ENCODE measurements around the gene NAALADL2. TPM values are rescaled to one million over a fixed set of nuclear protein-coding genes. Genes with fewer than 3 reads are reported as not detected.
A peak's percentile ranks its signal among the peaks of the same experiment; 100 is the strongest.

The NAALADL2 gene
- total RNA-seq, 1 donor: 23.5 TPM

DNA sequence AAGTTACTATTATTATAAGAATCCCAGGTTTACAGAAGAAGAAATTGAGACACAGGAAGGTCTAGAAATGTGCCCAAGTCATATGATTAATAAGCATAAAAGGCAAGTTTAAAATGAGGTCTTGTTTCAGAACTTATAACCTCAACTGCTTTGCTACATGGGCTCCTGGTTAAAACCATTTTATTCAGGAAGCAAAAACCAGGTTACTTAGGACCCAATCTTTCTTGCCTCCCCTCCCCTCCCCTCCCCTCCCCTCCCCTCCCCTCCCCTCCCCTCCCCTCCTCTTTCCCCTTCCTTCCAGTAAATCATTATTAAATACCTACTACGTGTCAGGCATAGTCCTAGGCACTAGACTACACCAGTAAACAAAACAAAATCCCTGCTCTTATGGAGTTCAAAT is 93.9 kb downstream of the NAALADL2 start:
- TF ChIP-seq CTCF (IDR thresholded peaks at IDR 0.05; ENCODE audit: extremely low read depth, low read depth, low read length): no peak
- no peaks in the 10 kb centered on the region for H3K9me3 ChIP-seq (ENCODE audit: low read depth, low read length)
- H3K79me2 ChIP-seq (ENCODE audit: insufficient read depth, low read length): no peaks in the 10 kb centered on the region
- no peak overlapping the region for H3K4me3 ChIP-seq (ENCODE audit: insufficient read depth, low read length)
- no peak overlapping the region for H2AFZ ChIP-seq (ENCODE audit: low read length)
- no peaks in the 10 kb centered on the region for H3K27me3 ChIP-seq (ENCODE audit: insufficient read depth, low read length)
- H3K36me3 ChIP-seq (ENCODE audit: insufficient read depth, low read length): no peaks in the 10 kb centered on the region
- H3K27ac ChIP-seq (ENCODE audit: low read depth, low read length): no peak overlapping the region
- DNase-seq (ENCODE audit: insufficient read length, low spot score, missing footprints): no peak
- H3K4me1 ChIP-seq (ENCODE audit: insufficient read depth, low read length): peaks cover 53% of the 10 kb centered on the region
- no peak overlapping the region for H3K4me2 ChIP-seq (ENCODE audit: insufficient read depth, low read length)
- no peaks in the 10 kb centered on the region for H4K20me1 ChIP-seq (ENCODE audit: insufficient read depth, low read length)

DNA sequence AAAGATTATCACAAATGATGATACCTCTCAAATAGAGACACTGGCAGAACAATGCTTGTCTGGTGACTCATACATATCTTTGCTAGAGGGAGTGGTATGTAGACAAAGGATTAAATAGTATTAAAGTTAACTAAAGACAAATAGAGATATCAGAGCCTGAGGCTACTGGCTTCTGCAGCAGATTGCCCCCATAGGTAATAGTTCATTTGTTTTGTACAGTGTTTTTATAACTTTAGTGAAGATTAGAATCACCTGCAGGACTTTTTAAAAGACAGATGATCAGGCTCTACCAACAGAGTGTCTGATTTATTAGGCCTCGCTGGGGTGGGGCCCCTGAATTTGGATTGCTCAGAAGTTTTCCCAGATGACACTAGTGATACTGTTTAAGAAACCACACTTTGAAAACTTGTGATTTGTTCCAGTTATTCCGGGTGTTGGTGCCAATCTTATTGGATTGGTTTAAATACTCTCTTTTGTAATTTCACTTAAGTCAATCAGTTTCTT is 96.4 kb downstream of the NAALADL2 start:
- Histone ChIP-seq H2AFZ (ENCODE audit: low read length) (no peak overlapping the region), H3K9me3 (ENCODE audit: low read depth, low read length) (no peaks in the 10 kb centered on the region), H3K27ac (ENCODE audit: low read depth, low read length) (peak overlapping the region; percentile 17), H3K4me1 (ENCODE audit: insufficient read depth, low read length) (peaks cover 39% of the 10 kb centered on the region), H3K27me3 (ENCODE audit: insufficient read depth, low read length) (no peaks in the 10 kb centered on the region), H3K4me3 (ENCODE audit: insufficient read depth, low read length) (no peak overlapping the region), H3K79me2 (ENCODE audit: insufficient read depth, low read length) (no peaks in the 10 kb centered on the region), H3K36me3 (ENCODE audit: insufficient read depth, low read length) (no peaks in the 10 kb centered on the region), H4K20me1 (ENCODE audit: insufficient read depth, low read length) (no peaks in the 10 kb centered on the region), H3K4me2 (ENCODE audit: insufficient read depth, low read length) (no peak overlapping the region)
- DNase-seq (ENCODE audit: insufficient read length, low spot score, missing footprints): no peak
- TF ChIP-seq CTCF (IDR thresholded peaks at IDR 0.05; ENCODE audit: extremely low read depth, low read depth, low read length): no peak

- peak overlapping the region; percentile 67 for H3K27ac ChIP-seq (ENCODE audit: low read depth, low read length)
- no peak for DNase-seq (ENCODE audit: insufficient read length, low spot score, missing footprints)
These were observed 97.9 kb downstream of the NAALADL2 start for GRCh38 chr3:174957081-174957480.

GRCh38 chr3:174957551-174958001 is 98.4 kb downstream of the NAALADL2 start:
- H3K4me2 ChIP-seq (ENCODE audit: insufficient read depth, low read length): peak overlapping the region; percentile 26
- peak overlapping the region; percentile 32 for H2AFZ ChIP-seq (ENCODE audit: low read length)
- peak overlapping the region; percentile 67 for H3K27ac ChIP-seq (ENCODE audit: low read depth, low read length)
- no peaks in the 10 kb centered on the region for H4K20me1 ChIP-seq (ENCODE audit: insufficient read depth, low read length)
- no peaks in the 10 kb centered on the region for H3K27me3 ChIP-seq (ENCODE audit: insufficient read depth, low read length)
- peaks cover 30% of the 10 kb centered on the region for H3K4me1 ChIP-seq (ENCODE audit: insufficient read depth, low read length)
- H3K4me3 ChIP-seq (ENCODE audit: insufficient read depth, low read length): no peak overlapping the region
- H3K9me3 ChIP-seq (ENCODE audit: low read depth, low read length): no peaks in the 10 kb centered on the region
- TF ChIP-seq CTCF (IDR thresholded peaks at IDR 0.05; ENCODE audit: extremely low read depth, low read depth, low read length): no peak
- no peaks in the 10 kb centered on the region for H3K79me2 ChIP-seq (ENCODE audit: insufficient read depth, low read length)
- no peaks in the 10 kb centered on the region for H3K36me3 ChIP-seq (ENCODE audit: insufficient read depth, low read length)
- peak; percentile 9 for DNase-seq (ENCODE audit: insufficient read length, low spot score, missing footprints)

More at GRCh38 chr3:174957081-174957480, 97.9 kb downstream of the NAALADL2 start:
- peak overlapping the region; percentile 32 for H2AFZ ChIP-seq (ENCODE audit: low read length)
- no peaks in the 10 kb centered on the region for H3K27me3 ChIP-seq (ENCODE audit: insufficient read depth, low read length)
- no peaks in the 10 kb centered on the region for H3K79me2 ChIP-seq (ENCODE audit: insufficient read depth, low read length)
- no peaks in the 10 kb centered on the region for H4K20me1 ChIP-seq (ENCODE audit: insufficient read depth, low read length)
- no peak for TF ChIP-seq CTCF (IDR thresholded peaks at IDR 0.05; ENCODE audit: extremely low read depth, low read depth, low read length)
- H3K9me3 ChIP-seq (ENCODE audit: low read depth, low read length): no peaks in the 10 kb centered on the region
- H3K36me3 ChIP-seq (ENCODE audit: insufficient read depth, low read length): no peaks in the 10 kb centered on the region
- no peak overlapping the region for H3K4me3 ChIP-seq (ENCODE audit: insufficient read depth, low read length)
- H3K4me2 ChIP-seq (ENCODE audit: insufficient read depth, low read length): peak overlapping the region; percentile 26
- H3K4me1 ChIP-seq (ENCODE audit: insufficient read depth, low read length): peaks cover 30% of the 10 kb centered on the region

Data from osteoblast (primary cell).